PFSK-1 (cell line): Measurements from ENCODE around the gene OR14A16.

Experiments
- FOXP2 ChIP-seq: optimal IDR thresholded peaks from 2 replicates; pipeline ENCODE3; 2011; ENCODE audit warnings: borderline replicate concordance, control low read depth, inconsistent platforms; ENCODE audit not compliant: insufficient read depth; ENCODE audit errors: extremely low read length, extremely low read depth
- POLR2AphosphoS5 ChIP-seq: IDR thresholded peaks from 2 replicates; pipeline ENCODE4 v1.6.1; 2012; ENCODE audit warnings: low read depth, mild to moderate bottlenecking, control low read depth, low read length, moderate library complexity
- REST ChIP-seq, 2 experiments: IDR thresholded peaks; 2 replicates each; pipeline versions ENCODE4 v1.6.1 to v1.8.0; 2011 to 2012; ENCODE audit warnings: low read depth in 2 of 2, low read length in 2 of 2, control low read depth in 1 of 2, inconsistent platforms in 1 of 2, mild to moderate bottlenecking in 1 of 2, moderate library complexity in 1 of 2; ENCODE audit not compliant: insufficient read depth in 1 of 2
- SIN3A ChIP-seq: IDR thresholded peaks from 2 replicates; pipeline ENCODE4 v1.6.1; 2012; ENCODE audit warnings: mild to moderate bottlenecking, low read length, moderate library complexity, borderline replicate concordance; ENCODE audit not compliant: insufficient read depth
- TAF1 ChIP-seq: IDR thresholded peaks from 2 replicates; pipeline ENCODE4 v1.6.1; 2012; ENCODE audit warnings: low read length, control low read depth, borderline replicate concordance; ENCODE audit not compliant: insufficient read depth

Gene OR14A16

GRCh38 chr1:247812637-247813036 lies 11.3 kb downstream of the OR14A16 start:
- TF ChIP-seq POLR2AphosphoS5 (no peak), REST (IDR thresholded peaks at IDR 0.05; ENCODE audit: insufficient read depth in 1 of 2, low read depth in 2 of 2, low read length in 2 of 2) (no peak), FOXP2 (no peak), SIN3A (no peak), TAF1 (no peak)

- TF ChIP-seq FOXP2 (no peak), REST (IDR thresholded peaks at IDR 0.05; ENCODE audit: insufficient read depth in 1 of 2, low read depth in 2 of 2, low read length in 2 of 2) (no peak), POLR2AphosphoS5 (no peak), TAF1 (no peak), SIN3A (no peak)
Observed at GRCh38 chr1:247797518-247797917, 26.4 kb downstream of the OR14A16 start.

- TF ChIP-seq REST (IDR thresholded peaks at IDR 0.05; ENCODE audit: insufficient read depth in 1 of 2, low read depth in 2 of 2, low read length in 2 of 2) (no peak), SIN3A (no peak), POLR2AphosphoS5 (no peak), TAF1 (no peak), FOXP2 (no peak)
Observed at GRCh38 chr1:247769603-247770002, 54.3 kb downstream of the OR14A16 start.
